GM21619 (cell line): Measurements from ENCODE around the gene FBN2.
"Not testable (repeated sequence)": the region's sequence is repeated elsewhere in the genome, so short reads cannot be mapped to it uniquely, and the experiment has no call there.

Experiments used
- ATAC-seq: cut with Tn5 transposase; IDR thresholded peaks from one replicate; pipeline ENCODE4 v1.9.1; 2021; ENCODE audit not compliant: unreplicated experiment

FBN2 gene

GRCh38 chr5:128432913-128433440 is 105.1 kb downstream of the FBN2 start:
- no peak for ATAC-seq

DNA sequence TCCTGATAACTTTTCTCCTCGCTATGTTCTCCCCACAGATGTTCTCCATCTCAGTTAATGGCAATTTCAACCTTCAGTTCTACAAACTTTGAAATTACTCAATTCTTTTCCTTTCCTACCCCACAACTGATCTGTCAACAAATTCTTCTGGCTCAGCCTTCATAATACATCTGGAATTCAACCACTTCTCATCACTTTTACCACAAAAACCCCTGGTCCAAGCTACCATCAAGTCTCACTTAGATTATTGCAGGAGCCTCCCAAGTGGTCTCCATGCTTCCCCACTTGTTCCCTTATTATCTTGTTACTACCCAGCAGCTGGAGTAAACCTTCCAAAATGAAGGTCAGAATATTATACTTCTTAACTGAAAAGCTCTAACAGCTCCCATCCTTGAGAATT is 110.1 kb downstream of the FBN2 start:
- no peak for ATAC-seq

- ATAC-seq = peak; percentile 96
These were observed 111.9 kb downstream of the FBN2 start for GRCh38 chr5:128426090-128426534.

GRCh38 chr5:128424646-128425045 is 113.4 kb downstream of the FBN2 start:
- ATAC-seq = no peak

DNA sequence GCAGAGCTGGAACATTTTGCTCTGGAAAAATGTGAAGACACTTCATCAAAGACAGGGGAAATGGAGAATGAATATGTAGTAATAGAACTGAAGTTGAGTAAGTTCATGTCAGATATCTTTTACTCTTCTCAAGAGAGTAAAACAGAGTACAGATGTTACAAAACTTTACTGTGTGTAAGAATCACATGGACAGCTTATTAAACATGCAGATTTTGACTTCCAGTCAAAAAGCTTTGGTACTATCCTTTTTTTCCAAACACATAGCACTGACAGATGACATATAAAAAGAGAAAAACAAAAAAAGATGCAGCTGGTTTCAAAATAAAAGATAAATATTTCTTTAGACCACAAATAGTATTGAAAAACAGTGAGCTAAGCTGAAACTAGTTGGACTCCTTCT is 115.4 kb downstream of the FBN2 start:
- no peak for ATAC-seq

GRCh38 chr5:128414469-128414868 is 123.6 kb downstream of the FBN2 start:
- no peak for ATAC-seq

GRCh38 chr5:128413356-128413755 is 124.7 kb downstream of the FBN2 start:
- no peak for ATAC-seq

- no peak for ATAC-seq
These were observed 125.7 kb downstream of the FBN2 start for GRCh38 chr5:128412145-128412930.

- ATAC-seq = no peak
These were observed 128.8 kb downstream of the FBN2 start for GRCh38 chr5:128409166-128409800.

DNA sequence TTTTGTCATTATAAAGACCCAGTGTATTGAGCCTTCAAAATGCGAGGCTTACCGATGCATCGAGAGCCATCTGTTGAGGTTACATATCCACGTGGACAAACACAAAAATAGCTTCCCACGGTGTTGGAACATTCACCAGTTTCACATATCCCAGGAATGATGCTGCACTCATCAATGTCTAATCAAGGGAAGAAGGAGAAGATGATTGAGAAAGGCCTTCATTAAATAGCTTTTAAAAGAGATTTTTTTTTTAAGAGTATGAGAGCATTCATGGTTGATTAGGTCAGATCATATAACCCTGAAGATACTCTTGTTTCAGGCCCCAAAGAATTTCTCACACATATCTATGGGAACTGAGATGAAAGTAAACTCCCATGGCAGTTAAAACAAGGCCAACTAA is 129.4 kb downstream of the FBN2 start:
- no peak for ATAC-seq

- no peak for ATAC-seq
These were observed 130.1 kb downstream of the FBN2 start for GRCh38 chr5:128407944-128408343.

DNA sequence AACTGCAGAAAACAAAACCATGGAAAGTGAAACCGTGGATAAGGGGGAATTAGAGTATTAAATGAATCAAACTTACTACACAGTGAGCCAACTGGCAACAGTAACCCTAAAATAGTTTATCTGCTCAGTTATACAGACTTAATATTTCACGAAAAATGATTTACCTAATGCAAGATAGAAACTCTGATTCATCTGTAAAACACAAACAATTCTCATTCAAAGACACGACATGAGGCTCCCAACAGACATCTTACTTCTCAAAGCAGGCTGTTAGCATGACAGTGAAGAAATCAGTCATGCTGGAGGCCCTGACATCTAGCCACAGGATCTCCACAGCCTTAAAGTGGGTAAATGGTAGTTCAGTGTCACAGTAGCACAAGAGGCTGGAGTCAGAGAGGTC is 131.2 kb downstream of the FBN2 start:
- no peak for ATAC-seq

- ATAC-seq = no peak
These were observed 132.9 kb downstream of the FBN2 start for GRCh38 chr5:128405159-128405558.

GRCh38 chr5:128403333-128403732 is 134.7 kb downstream of the FBN2 start:
- no peak for ATAC-seq

DNA sequence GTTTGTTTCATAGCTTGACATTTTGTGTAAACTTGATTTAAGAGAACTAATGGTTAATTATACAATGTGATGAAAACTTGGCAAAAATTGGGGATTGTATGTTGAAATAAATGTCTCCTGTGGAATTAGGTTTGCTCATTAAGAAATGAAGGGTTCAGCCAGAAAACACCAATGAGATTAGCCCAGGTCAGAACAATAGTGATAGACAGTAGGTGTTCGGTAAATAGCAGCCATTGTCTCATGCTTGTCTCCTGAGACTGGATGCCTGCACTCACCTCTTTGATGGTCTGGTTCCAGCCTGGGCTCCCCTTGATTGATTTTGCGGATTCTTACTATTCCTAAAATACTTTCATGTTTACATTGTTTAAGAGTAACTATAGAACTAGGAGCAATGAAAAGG is 135.5 kb downstream of the FBN2 start:
- no peak for ATAC-seq

- not testable (repeated sequence) for ATAC-seq
These were observed 137.3 kb downstream of the FBN2 start for GRCh38 chr5:128400766-128401165.

DNA sequence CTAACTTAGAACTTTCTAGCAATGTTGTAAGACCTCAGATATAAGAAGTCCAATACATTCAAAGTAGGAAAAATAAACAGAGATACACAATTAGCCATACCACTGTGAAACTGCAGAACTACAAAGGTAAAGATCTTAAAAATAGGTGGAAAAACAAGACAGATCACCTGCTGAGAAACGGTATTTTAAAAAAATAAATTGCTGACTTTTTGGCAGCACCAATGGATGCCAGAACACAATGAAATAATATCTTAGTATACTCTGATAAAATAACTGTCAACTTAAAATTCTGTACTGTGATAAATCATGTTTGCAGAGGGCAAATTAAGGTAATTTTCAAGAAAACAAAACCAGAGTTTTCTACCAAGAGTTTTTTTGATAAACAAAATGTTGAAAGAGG is 138.9 kb downstream of the FBN2 start:
- ATAC-seq = no peak

GRCh38 chr5:128397876-128398275 is 140.2 kb downstream of the FBN2 start:
- ATAC-seq = no peak

DNA sequence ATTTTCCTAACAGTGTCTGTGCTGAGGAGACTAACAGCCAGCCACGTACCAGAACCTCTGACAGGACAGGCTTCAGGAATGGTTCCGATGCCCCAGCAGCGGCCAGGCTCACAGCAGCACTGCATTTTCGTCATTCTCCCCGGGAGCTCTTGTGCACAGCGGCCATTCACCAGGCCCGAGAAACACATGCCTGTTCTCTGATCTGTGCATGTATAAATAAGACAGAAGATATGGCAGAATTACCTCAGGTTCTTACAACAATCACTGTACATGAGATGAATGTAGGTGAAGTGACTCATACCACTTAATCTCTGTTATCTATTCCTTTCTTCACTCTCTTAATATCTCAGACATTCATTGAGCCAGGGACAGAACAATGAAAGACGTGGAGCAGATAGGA is 143.0 kb downstream of the FBN2 start:
- ATAC-seq = no peak

DNA sequence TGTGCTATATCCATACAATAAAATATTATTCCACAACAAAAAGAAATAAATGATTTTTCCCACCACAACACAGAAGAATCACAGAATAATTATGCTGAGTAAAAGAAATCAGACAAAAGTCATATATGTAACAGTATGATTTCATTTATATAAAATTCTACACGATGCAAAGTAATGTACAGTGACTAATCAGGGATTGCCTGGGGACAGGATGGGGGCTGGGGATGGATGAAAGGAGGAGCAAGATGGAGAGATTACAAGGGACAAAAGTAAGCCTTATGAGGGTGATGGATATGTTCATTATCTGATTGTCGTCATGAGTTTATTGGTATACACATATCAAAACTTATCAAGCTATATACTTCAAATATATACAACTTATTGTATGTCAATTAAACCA is 154.0 kb downstream of the FBN2 start:
- no peak for ATAC-seq

- no peak for ATAC-seq
These were observed 157.7 kb downstream of the FBN2 start for GRCh38 chr5:128380337-128380736.

GRCh38 chr5:128378632-128379031 is 159.4 kb downstream of the FBN2 start:
- ATAC-seq = no peak
